SK-N-SH (cell line): Measurements from ENCODE around the gene PRLH. TPM values are rescaled to one million over a fixed set of nuclear protein-coding genes. Genes with fewer than 3 reads are reported as not detected.

ENCODE experiments used
- CTCF ChIA-PET: fragments of 300-600, 350-600 bp; formaldehyde crosslinking; extraction: SDS; loops from one replicate; lab custom pipeline; 2021; lab: Yijun Ruan, JAX
- POLR2A ChIA-PET: fragments of 350-600 bp; sonication (Branson Sonifier 250); formaldehyde crosslinking; extraction: SDS; loops from one replicate; lab custom pipeline; 2020; ENCODE audit warnings: antibody characterized with exemption, inconsistent platforms; lab: Yijun Ruan, JAX
- DNase-seq: peaks from one replicate; pipeline ENCODE4 v3.0.0; 2012
- H2AFZ ChIP-seq: fragments of 200-600 bp; sonication (generic); 2 replicates; pipeline ENCODE4 v1.8.1; 2016; ENCODE audit warnings: antibody characterized with exemption, mild to moderate bottlenecking, low read depth
- H3F3A ChIP-seq: fragments of 200-600 bp; sonication (generic); replicated peaks from 2 replicates; pipeline ENCODE3; 2016; ENCODE audit warnings: antibody characterized with exemption, mild to moderate bottlenecking; ENCODE audit not compliant: insufficient read depth
- H3K27ac ChIP-seq, 2 experiments: fragments of 200-500 bp in 1 of 2; fragments of 200-600 bp in 1 of 2; sonication (Bioruptor generic) in 1 of 2; sonication (generic), shearing (Covaris generic) in 1 of 2; 2 replicates each; pipeline versions ENCODE4 v1.5.1 to v1.6.1; 2014 to 2016; ENCODE audit warnings: low read depth in 2 of 2, inconsistent platforms in 1 of 2, low read length in 1 of 2, mild to moderate bottlenecking in 1 of 2, mixed read lengths in 1 of 2
- H3K27me3 ChIP-seq: fragments of 200-600 bp; sonication (generic), shearing (Covaris generic); 2 replicates; pipeline ENCODE4 v1.6.1; 2016; ENCODE audit warnings: mixed run types; ENCODE audit not compliant: insufficient read depth
- H3K36me3 ChIP-seq, 2 experiments: fragments of 200-500 bp in 1 of 2; fragments of 200-600 bp in 1 of 2; sonication (Bioruptor generic) in 1 of 2; sonication (generic) in 1 of 2; replicated peaks in 1 of 2; 2 replicates each; pipeline versions ENCODE3 to v1.5.1; 2014 to 2016; ENCODE audit warnings: low read length in 1 of 2, mild to moderate bottlenecking in 1 of 2; ENCODE audit not compliant: insufficient read depth in 2 of 2, control insufficient read depth in 1 of 2
- H3K4me1 ChIP-seq, 2 experiments: fragments of 200-500 bp in 1 of 2; fragments of 200-600 bp in 1 of 2; sonication (Bioruptor generic) in 1 of 2; sonication (generic), shearing (Covaris generic) in 1 of 2; 2 replicates each; pipeline versions ENCODE4 v1.5.1 to v1.6.1; 2014 to 2016; ENCODE audit warnings: low read depth in 1 of 2, low read length in 1 of 2, mixed run types in 1 of 2; ENCODE audit not compliant: insufficient read depth in 2 of 2, control insufficient read depth in 1 of 2
- H3K4me2 ChIP-seq: fragments of 200-600 bp; sonication (generic), shearing (Covaris generic); 2 replicates; pipeline ENCODE4 v1.6.1; 2017; ENCODE audit warnings: mixed run types
- H3K4me3 ChIP-seq, 2 experiments: fragments of 200-500 bp in 1 of 2; fragments of 200-600 bp in 1 of 2; sonication (Bioruptor generic) in 1 of 2; sonication (generic), shearing (Covaris generic) in 1 of 2; 2 replicates each; pipeline versions ENCODE4 v1.5.1 to v1.8.1; 2014 to 2016; ENCODE audit warnings: low read depth in 2 of 2, inconsistent platforms in 1 of 2, low read length in 1 of 2, mild to moderate bottlenecking in 1 of 2, mixed read lengths in 1 of 2, moderate library complexity in 1 of 2
- H3K79me2 ChIP-seq: fragments of 200-600 bp; sonication (generic); 2 replicates; pipeline ENCODE4 v1.8.1; 2017; ENCODE audit warnings: mild to moderate bottlenecking; ENCODE audit not compliant: insufficient read depth
- H3K9ac ChIP-seq: fragments of 200-600 bp; sonication (generic); 2 replicates; pipeline ENCODE4 v1.6.1; 2017; ENCODE audit warnings: mixed run types
- H3K9me2 ChIP-seq: fragments of 200-600 bp; sonication (generic); 2 replicates; pipeline ENCODE4 v1.6.1; 2017; ENCODE audit warnings: mixed run types
- H3K9me3 ChIP-seq: fragments of 200-600 bp; sonication (generic); 2 replicates; pipeline ENCODE4 v1.6.1; 2017; ENCODE audit warnings: mixed run types, mild to moderate bottlenecking, moderate library complexity
- H4K20me1 ChIP-seq: fragments of 200-600 bp; sonication (generic); 2 replicates; pipeline ENCODE4 v1.6.1; 2017; ENCODE audit warnings: mild to moderate bottlenecking, mixed run types; ENCODE audit not compliant: insufficient read depth
- CHD2 ChIP-seq: fragments of 150-350 bp; IDR thresholded peaks from 2 replicates; pipeline ENCODE4 v1.6.1; 2018; ENCODE audit warnings: low read length; ENCODE audit not compliant: partially characterized antibody
- CTCF ChIP-seq: fragments of 200-600 bp; sonication (generic); IDR thresholded peaks from 2 replicates; pipeline ENCODE4 v1.6.1; 2017; ENCODE audit warnings: antibody characterized with exemption, mild to moderate bottlenecking, moderate library complexity
- ELF1 ChIP-seq: IDR thresholded peaks from 2 replicates; pipeline ENCODE4 v1.4.0; 2012
- EP300 ChIP-seq, 2 experiments: IDR thresholded peaks; 2 replicates each; pipeline versions ENCODE4 v1.4.0 to v1.6.1; 2012; ENCODE audit warnings: borderline replicate concordance in 1 of 2, low read depth in 1 of 2, low read length in 1 of 2
- EZH2phosphoT487 ChIP-seq: fragments of 200-600 bp; sonication (generic); IDR thresholded peaks from 2 replicates; pipeline ENCODE4 v1.6.1; 2017; ENCODE audit warnings: low read depth, mixed run types, mild to moderate bottlenecking, antibody characterized with exemption, moderate library complexity, borderline replicate concordance
- FOSL2 ChIP-seq: IDR thresholded peaks from 2 replicates; pipeline ENCODE4 v1.4.0; 2012; ENCODE audit warnings: low read depth, mild to moderate bottlenecking, moderate library complexity, borderline replicate concordance
- FOXJ3 ChIP-seq: sonication (generic); formaldehyde crosslinking; IDR thresholded peaks from 2 replicates; pipeline ENCODE4 v1.5.1; 2020; ENCODE audit warnings: mild to moderate bottlenecking, missing genetic modification reagents
- FOXM1 ChIP-seq: IDR thresholded peaks from 2 replicates; pipeline ENCODE4 v1.4.0; 2012; ENCODE audit warnings: low read depth, mild to moderate bottlenecking
- GABPA ChIP-seq: IDR thresholded peaks from 2 replicates; pipeline ENCODE4 v1.4.0; 2012; ENCODE audit warnings: low read depth, mild to moderate bottlenecking
- IRF3 ChIP-seq: fragments of 150-350 bp; IDR thresholded peaks from 2 replicates; pipeline ENCODE4 v1.6.1; 2016; ENCODE audit warnings: mild to moderate bottlenecking, low read depth, low read length
- MEF2A ChIP-seq: IDR thresholded peaks from 2 replicates; pipeline ENCODE4 v1.4.0; 2012; ENCODE audit warnings: low read depth, borderline replicate concordance
- MXI1 ChIP-seq: IDR thresholded peaks from 2 replicates; pipeline ENCODE4 v1.6.1; 2012; ENCODE audit warnings: mild to moderate bottlenecking, low read depth, low read length, improper control_type of control experiment
- NFIC ChIP-seq: IDR thresholded peaks from 2 replicates; pipeline ENCODE4 v1.4.0; 2012; ENCODE audit warnings: borderline replicate concordance
- PBX3 ChIP-seq: IDR thresholded peaks from 2 replicates; pipeline ENCODE4; 2012
- RCOR1 ChIP-seq: fragments of 150-350 bp; IDR thresholded peaks from 2 replicates; pipeline ENCODE4 v1.6.1; 2017; ENCODE audit warnings: antibody characterized with exemption, low read length
- RFX5 ChIP-seq: IDR thresholded peaks from 2 replicates; pipeline ENCODE4 v1.6.1; 2012; ENCODE audit warnings: mild to moderate bottlenecking, improper control_type of control experiment, low read length
- TCF12 ChIP-seq: IDR thresholded peaks from 2 replicates; pipeline ENCODE4 v1.4.0; 2012
- TEAD4 ChIP-seq: IDR thresholded peaks from 2 replicates; pipeline ENCODE4 v1.4.0; 2012; ENCODE audit warnings: mild to moderate bottlenecking, borderline replicate concordance; ENCODE audit not compliant: insufficient read depth
- YY1 ChIP-seq: IDR thresholded peaks from 2 replicates; pipeline ENCODE4 v1.4.0; 2012; ENCODE audit warnings: low read depth, mild to moderate bottlenecking
- ZBTB33 ChIP-seq: IDR thresholded peaks from 2 replicates; pipeline ENCODE4 v1.4.0; 2012; ENCODE audit warnings: low read depth, borderline replicate concordance
- WGBS: methylation state at CpG from one replicate; pipeline ENCODE4 v1.1.6; 2017; ENCODE audit warnings: low lambda C conversion rate; 5-methylcytosine and 5-hydroxymethylcytosine counted together
- polyA plus RNA-seq, 3 experiments: library from polyadenylated mRNA; depleted of rRNA; stranded (reverse); fragments of >200 nt; gene quantifications; 2 replicates each; pipeline ENCODE4 v1.2.3, GENCODE V29; 2012

PRLH gene
- polyA plus RNA-seq, 1 of the 3 experiments (the other 2 are of a cell fraction) = not detected

GRCh38 chr2:237568121-237568660, 1.8 kb downstream of the PRLH start:
- Histone ChIP-seq H3K27ac (no peak overlapping the region), H3K9me3 (no peaks in the 10 kb centered on the region), H3K36me3 (no peaks in the 10 kb centered on the region), H3K4me3 (no peak overlapping the region), H3K79me2 (no peaks in the 10 kb centered on the region), H3F3A (no peaks in the 10 kb centered on the region), H3K4me1 (peaks cover 6 to 10% of the 10 kb centered on the region in 2 experiments; a peak in 3 of 4 replicates), H3K9ac (no peak overlapping the region), H3K4me2 (no peak overlapping the region)
- DNase-seq = no peak
- TF ChIP-seq TCF12 (no peak), MEF2A (no peak), NFIC (no peak), TEAD4 (no peak), PBX3 (no peak), ZBTB33 (no peak), CHD2 (no peak), ELF1 (no peak), FOXM1 (no peak)
- TF ChIP-seq, all 33 proteins: peak for 0
- Histone ChIP-seq H2AFZ (no peak overlapping the region), H4K20me1 (no peaks in the 10 kb centered on the region), H3K27me3 (no peaks in the 10 kb centered on the region), H3K9me2 (no peaks in the 10 kb centered on the region)
- CTCF ChIA-PET = interaction anchor here (3.6 kb wide), 1 partner anchor 55 kb away, joined by 14 read pairs; no protein-coding TSS in a partner anchor
- 47% methylated on average over 4 of the region's 9 CpGs for WGBS
- POLR2A ChIA-PET = no interaction called here

- Histone ChIP-seq H3K27ac (no peak overlapping the region), H3K4me1 (peaks cover 6 to 10% of the 10 kb centered on the region in 2 experiments; a peak in 3 of 4 replicates), H4K20me1 (no peaks in the 10 kb centered on the region), H3K9ac (no peak overlapping the region), H3K4me3 (no peak overlapping the region), H3K9me3 (no peaks in the 10 kb centered on the region), H3K9me2 (no peaks in the 10 kb centered on the region), H3K36me3 (no peaks in the 10 kb centered on the region), H2AFZ (no peak overlapping the region), H3F3A (no peaks in the 10 kb centered on the region), H3K4me2 (no peak overlapping the region), H3K79me2 (no peaks in the 10 kb centered on the region), H3K27me3 (no peaks in the 10 kb centered on the region)
- ChIA-PET CTCF (interaction anchor here (3.6 kb wide), 1 partner anchor 56 kb away, joined by 14 read pairs; no protein-coding TSS in a partner anchor), POLR2A (no interaction called here)
- 73% methylated on average over 5 of the region's 5 CpGs for WGBS
- no peak for DNase-seq
- no peak for TF ChIP-seq FOSL2
- no peak for TF ChIP-seq ELF1
- TF ChIP-seq RFX5 = no peak
- no peak for TF ChIP-seq GABPA
- no peak for TF ChIP-seq MXI1
- TF ChIP-seq FOXJ3 (CRISPR knock-in tag) = no peak
- no peak for TF ChIP-seq RCOR1
- TF ChIP-seq EP300 (IDR thresholded peaks at IDR 0.05; ENCODE audit: borderline replicate concordance in 1 of 2, low read depth in 1 of 2, low read length in 1 of 2) = no peak
- TF ChIP-seq EZH2phosphoT487 = no peak
- TF ChIP-seq YY1 = no peak
- TF ChIP-seq IRF3 = no peak
- no peak for TF ChIP-seq FOXM1
- TF ChIP-seq CTCF = no peak
- TF ChIP-seq PBX3 = no peak
- no peak for TF ChIP-seq TEAD4
Observed at GRCh38 chr2:237569041-237569440, 2.7 kb downstream of the PRLH start.
